Measurements from ENCODE around the gene LOXL4.

DNA sequence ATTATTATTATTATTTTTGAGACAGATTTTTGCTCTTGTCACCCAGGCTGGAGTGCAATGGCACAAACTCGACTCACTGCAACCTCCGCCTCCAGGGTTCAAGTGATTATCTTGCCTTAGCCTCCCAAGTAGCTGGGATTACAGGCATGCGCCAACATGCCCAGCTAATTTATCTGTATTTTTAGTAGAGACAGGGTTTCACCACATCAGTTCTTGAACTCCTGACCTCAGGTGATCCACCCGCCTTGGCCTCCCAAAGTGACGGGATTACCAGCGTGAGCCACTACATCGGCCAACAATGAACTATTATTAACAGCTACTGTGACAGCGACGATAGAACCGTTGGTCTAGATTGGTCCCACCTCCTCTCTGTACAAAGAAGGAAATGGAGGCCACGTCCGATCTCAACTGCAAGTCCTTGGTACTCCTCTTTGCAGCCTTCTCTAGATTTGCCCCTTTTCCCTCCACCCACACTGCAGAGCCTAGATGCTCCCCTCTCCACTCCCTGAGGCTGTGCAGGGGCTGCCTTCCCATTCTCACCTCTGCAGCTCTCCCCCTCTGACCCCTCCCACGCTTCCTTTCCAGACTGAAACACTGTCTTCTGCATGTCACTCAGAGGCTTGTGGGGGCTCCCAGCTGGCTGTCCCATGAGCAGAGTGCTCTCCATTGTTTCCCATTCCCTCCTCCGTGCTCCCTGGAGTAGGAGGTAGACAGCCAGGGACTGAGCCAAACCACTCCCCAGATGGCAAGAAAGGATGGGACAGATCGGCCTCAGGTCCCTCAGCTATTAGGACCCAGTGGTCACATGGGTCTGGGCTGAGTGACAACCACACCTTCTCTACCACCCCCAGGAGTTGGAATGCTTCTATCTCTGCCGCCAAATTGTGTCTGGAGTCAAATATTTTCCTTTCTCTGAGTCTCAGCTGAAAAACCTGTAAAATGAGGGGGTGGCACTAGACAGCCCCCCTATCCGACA is 2.3 kb downstream of the LOXL4 start:
- TF ChIP-seq, protein P1, sequence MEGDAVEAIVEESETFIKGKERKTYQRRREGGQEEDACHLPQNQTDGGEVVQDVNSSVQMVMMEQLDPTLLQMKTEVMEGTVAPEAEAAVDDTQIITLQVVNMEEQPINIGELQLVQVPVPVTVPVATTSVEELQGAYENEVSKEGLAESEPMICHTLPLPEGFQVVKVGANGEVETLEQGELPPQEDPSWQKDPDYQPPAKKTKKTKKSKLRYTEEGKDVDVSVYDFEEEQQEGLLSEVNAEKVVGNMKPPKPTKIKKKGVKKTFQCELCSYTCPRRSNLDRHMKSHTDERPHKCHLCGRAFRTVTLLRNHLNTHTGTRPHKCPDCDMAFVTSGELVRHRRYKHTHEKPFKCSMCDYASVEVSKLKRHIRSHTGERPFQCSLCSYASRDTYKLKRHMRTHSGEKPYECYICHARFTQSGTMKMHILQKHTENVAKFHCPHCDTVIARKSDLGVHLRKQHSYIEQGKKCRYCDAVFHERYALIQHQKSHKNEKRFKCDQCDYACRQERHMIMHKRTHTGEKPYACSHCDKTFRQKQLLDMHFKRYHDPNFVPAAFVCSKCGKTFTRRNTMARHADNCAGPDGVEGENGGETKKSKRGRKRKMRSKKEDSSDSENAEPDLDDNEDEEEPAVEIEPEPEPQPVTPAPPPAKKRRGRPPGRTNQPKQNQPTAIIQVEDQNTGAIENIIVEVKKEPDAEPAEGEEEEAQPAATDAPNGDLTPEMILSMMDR (IDR thresholded peaks at IDR 0.05; ENCODE audit: insufficient read depth, low read length) = no peak
- TF ChIP-seq POLR2AphosphoS5 (IDR thresholded peaks at IDR 0.05; ENCODE audit: low read depth) (no peak), SPI1 (IDR thresholded peaks at IDR 0.05; ENCODE audit: borderline replicate concordance, low read depth) (no peak)
- TF ChIP-seq, protein P2, sequence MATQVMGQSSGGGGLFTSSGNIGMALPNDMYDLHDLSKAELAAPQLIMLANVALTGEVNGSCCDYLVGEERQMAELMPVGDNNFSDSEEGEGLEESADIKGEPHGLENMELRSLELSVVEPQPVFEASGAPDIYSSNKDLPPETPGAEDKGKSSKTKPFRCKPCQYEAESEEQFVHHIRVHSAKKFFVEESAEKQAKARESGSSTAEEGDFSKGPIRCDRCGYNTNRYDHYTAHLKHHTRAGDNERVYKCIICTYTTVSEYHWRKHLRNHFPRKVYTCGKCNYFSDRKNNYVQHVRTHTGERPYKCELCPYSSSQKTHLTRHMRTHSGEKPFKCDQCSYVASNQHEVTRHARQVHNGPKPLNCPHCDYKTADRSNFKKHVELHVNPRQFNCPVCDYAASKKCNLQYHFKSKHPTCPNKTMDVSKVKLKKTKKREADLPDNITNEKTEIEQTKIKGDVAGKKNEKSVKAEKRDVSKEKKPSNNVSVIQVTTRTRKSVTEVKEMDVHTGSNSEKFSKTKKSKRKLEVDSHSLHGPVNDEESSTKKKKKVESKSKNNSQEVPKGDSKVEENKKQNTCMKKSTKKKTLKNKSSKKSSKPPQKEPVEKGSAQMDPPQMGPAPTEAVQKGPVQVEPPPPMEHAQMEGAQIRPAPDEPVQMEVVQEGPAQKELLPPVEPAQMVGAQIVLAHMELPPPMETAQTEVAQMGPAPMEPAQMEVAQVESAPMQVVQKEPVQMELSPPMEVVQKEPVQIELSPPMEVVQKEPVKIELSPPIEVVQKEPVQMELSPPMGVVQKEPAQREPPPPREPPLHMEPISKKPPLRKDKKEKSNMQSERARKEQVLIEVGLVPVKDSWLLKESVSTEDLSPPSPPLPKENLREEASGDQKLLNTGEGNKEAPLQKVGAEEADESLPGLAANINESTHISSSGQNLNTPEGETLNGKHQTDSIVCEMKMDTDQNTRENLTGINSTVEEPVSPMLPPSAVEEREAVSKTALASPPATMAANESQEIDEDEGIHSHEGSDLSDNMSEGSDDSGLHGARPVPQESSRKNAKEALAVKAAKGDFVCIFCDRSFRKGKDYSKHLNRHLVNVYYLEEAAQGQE (IDR thresholded peaks at IDR 0.05; ENCODE audit: insufficient replicate concordance, low read depth) = no peak
